Spleen (tissue), 7 donors: ENCODE measurements around the gene TMEM100.

Experiments
- CTCF ChIP-seq, 11 experiments: fragments of 200-600 bp in 7 of 11; fragments of 450-650 bp in 4 of 11; sonication (generic) in 4 of 11; IDR thresholded peaks in 8 of 11; conservative IDR thresholded peaks in 3 of 11; 1 replicate in 7 of 11; 2 replicates in 4 of 11; pipeline versions ENCODE4 v1.4.0 to v1.8.0; 2016 to 2021; ENCODE audit warnings: antibody characterized with exemption in 11 of 11, inconsistent platforms in 4 of 11, mild to moderate bottlenecking in 1 of 11
- POLR2A ChIP-seq, 3 donors: fragments of 450-650 bp; IDR thresholded peaks; one replicate each; pipeline ENCODE4 v1.5.1; 2017; ENCODE audit warnings: antibody characterized with exemption in 3 of 3, mild to moderate bottlenecking in 1 of 3
- POLR2AphosphoS5 ChIP-seq, 3 donors: sonication (generic); formaldehyde crosslinking; IDR thresholded peaks; one replicate each; pipeline ENCODE4 v1.5.1; 2017; ENCODE audit warnings: antibody characterized with exemption in 3 of 3
- donor health status: DM: no; HTN: no; CAD: no; lungs with moderate emphysema.
- donor health status: DM: no; HTN: no; CAD: no.
- donor health status: DM: no; HTN: no; CAD: no.

GRCh38 chr17:55726440-55726839 lies 3.8 kb upstream of the TMEM100 start:
- TF ChIP-seq CTCF (IDR thresholded peaks at IDR 0.05 in 8 of 11, conservative IDR thresholded peaks at IDR 0.05 in 3 of 11) (no peak), POLR2A (IDR thresholded peaks at IDR 0.05) (no peak), POLR2AphosphoS5 (IDR thresholded peaks at IDR 0.05) (no peak)
